NCI-H146 treated with DMSO at 0.1 percent for 48 hours (cell line): ENCODE results near the gene LSG1.
"Not testable (repeated sequence)": the region's sequence is repeated elsewhere in the genome, so short reads cannot be mapped to it uniquely, and the experiment has no call there.

ENCODE experiments used
- DNase-seq: peaks from one replicate; lab custom pipeline; 2025; ENCODE audit not compliant: unreplicated experiment; lab: John Stamatoyannopoulos, UW

Gene LSG1

GRCh38 chr3:194658477-194659242 lies 13.3 kb downstream of the LSG1 start:
- no peak for DNase-seq

GRCh38 chr3:194657439-194657838 lies 14.6 kb downstream of the LSG1 start:
- DNase-seq, result peak; percentile 93

GRCh38 chr3:194654443-194654842 lies 17.5 kb downstream of the LSG1 start:
- no peak for DNase-seq

- no peak for DNase-seq
Observed at GRCh38 chr3:194647747-194648146, 24.2 kb downstream of the LSG1 start.

GRCh38 chr3:194642769-194643168 lies 29.2 kb downstream of the LSG1 start:
- no peak for DNase-seq

GRCh38 chr3:194640829-194641228 lies 31.2 kb downstream of the LSG1 start:
- DNase-seq, result no peak

- DNase-seq, result no peak
Observed at GRCh38 chr3:194638991-194639605, 32.9 kb downstream of the LSG1 start.

GRCh38 chr3:194637541-194638400 lies 34.2 kb downstream of the LSG1 start:
- no peak for DNase-seq

- no peak for DNase-seq
Observed at GRCh38 chr3:194637066-194637465, 34.9 kb downstream of the LSG1 start.

- peak; percentile 92 for DNase-seq
Observed at GRCh38 chr3:194633349-194634004, 38.5 kb downstream of the LSG1 start, which contains the start of gene TMEM44. TSS of gene TMEM44 (minus strand) at chr3:194633419. CDS start at chr3:194633215, 204 bp downstream.

- DNase-seq, result peak; percentile 77
Observed at GRCh38 chr3:194632809-194633348, 39.1 kb downstream of the LSG1 start.

GRCh38 chr3:194632226-194632808 lies 39.7 kb downstream of the LSG1 start:
- DNase-seq, result no peak

- no peak for DNase-seq
Observed at GRCh38 chr3:194631696-194632095, 40.3 kb downstream of the LSG1 start.

- not testable (repeated sequence) for DNase-seq
Observed at GRCh38 chr3:194630681-194631080, 41.3 kb downstream of the LSG1 start.

- DNase-seq, result no peak
Observed at GRCh38 chr3:194624956-194625355, 47.0 kb downstream of the LSG1 start.

GRCh38 chr3:194623449-194624290 lies 48.3 kb downstream of the LSG1 start:
- no peak for DNase-seq

- no peak for DNase-seq
Observed at GRCh38 chr3:194622621-194623340, 49.2 kb downstream of the LSG1 start.

- no peak for DNase-seq
Observed at GRCh38 chr3:194621947-194622346, 50.0 kb downstream of the LSG1 start.

- DNase-seq, result no peak
Observed at GRCh38 chr3:194620196-194620595, 51.8 kb downstream of the LSG1 start.
